GM12892 (cell line): ENCODE data around the gene CRYZL1.

ENCODE experiments used
- POLR2A ChIP-seq: IDR thresholded peaks from 2 replicates; pipeline ENCODE4 v1.6.1; 2011; ENCODE audit warnings: low read depth, low read length, control low read depth
- TAF1 ChIP-seq: IDR thresholded peaks from 2 replicates; pipeline ENCODE4 v1.6.1; 2011; ENCODE audit warnings: low read depth, mild to moderate bottlenecking, control low read depth, low read length, borderline replicate concordance

GRCh38 chr21:33651965-33652680, 10.6 kb upstream of the CRYZL1 start:
- TF ChIP-seq TAF1 (no peak), POLR2A (no peak)
